ENCODE measurements around the gene NBPF12. TPM values are rescaled to one million over a fixed set of nuclear protein-coding genes. Genes with fewer than 3 reads are reported as not detected.
"Not testable (repeated sequence)": the region's sequence is repeated elsewhere in the genome, so short reads cannot be mapped to it uniquely, and the experiment has no call there.

Gene NBPF12
- 10.3 and 10.7 TPM in 2 replicates for total RNA-seq (2022)
- Bru-seq, nascent RNA: percentile 73 among the genes with signal in this experiment
- percentile 75 among the genes with signal in this experiment for BruChase-seq, experiment 1, labeled RNA remaining after a 2-hour chase
- BruChase-seq, experiment 2, labeled RNA remaining after a 6-hour chase: percentile 68 among the genes with signal in this experiment
- long read RNA-seq, partial matches to known transcripts: 2 of 13 reads
- long read RNA-seq, other reads (novel, unspliced or antisense): 11 of 13 reads

- DNase-seq: peak; percentile 92
- H3K27me3 ChIP-seq (replicated peaks; ENCODE audit: control insufficient read depth, insufficient read depth, low read length); H3K36me3 ChIP-seq (ENCODE audit: control insufficient read depth, insufficient read depth, low read length); H3K27me3 Mint-ChIP-seq (ENCODE audit: insufficient read depth, unreplicated experiment); POLR2A ChIA-PET; CTCF ChIA-PET; intact Hi-C loops (cut with micrococcal nuclease; ENCODE audit: unreplicated experiment); H3K9me3 ChIP-seq; H3K4me1 ChIP-seq; H3K9me3 Mint-ChIP-seq (ENCODE audit: unreplicated experiment); H3K4me1 Mint-ChIP-seq (ENCODE audit: low read depth, unreplicated experiment); H3K36me3 Mint-ChIP-seq (ENCODE audit: insufficient read depth, unreplicated experiment): not testable (repeated sequence)
- peak within 1 kb of the TSS; percentile 89 for H3K4me3 Mint-ChIP-seq (ENCODE audit: unreplicated experiment)
- H3K27ac Mint-ChIP-seq (ENCODE audit: unreplicated experiment): peak within 1 kb of the TSS; percentile 82
- peak within 1 kb of the TSS; percentile 73 for H3K4me3 ChIP-seq (ENCODE audit: low read depth, low read length)
- TSS peak; percentile 58 for BruUV-seq (replicated peaks)
Observed at GRCh38 chr1:146938242-146938902, at the start of gene NBPF12. NBPF12 (plus strand) TSS chr1:146938324; CDS start chr1:146960144, 21,820 bp downstream.

- H3K4me3 Mint-ChIP-seq (ENCODE audit: unreplicated experiment); H3K4me3 ChIP-seq (ENCODE audit: low read depth, low read length); DNase-seq; H3K27ac Mint-ChIP-seq (ENCODE audit: unreplicated experiment); H3K9me3 ChIP-seq; H3K36me3 Mint-ChIP-seq (ENCODE audit: insufficient read depth, unreplicated experiment); POLR2A ChIA-PET; H3K36me3 ChIP-seq (ENCODE audit: control insufficient read depth, insufficient read depth, low read length); H3K27me3 Mint-ChIP-seq (ENCODE audit: insufficient read depth, unreplicated experiment); intact Hi-C loops (cut with micrococcal nuclease; ENCODE audit: unreplicated experiment); H3K4me1 ChIP-seq; CTCF ChIA-PET; BruUV-seq (replicated peaks); H3K27me3 ChIP-seq (replicated peaks; ENCODE audit: control insufficient read depth, insufficient read depth, low read length); H3K4me1 Mint-ChIP-seq (ENCODE audit: low read depth, unreplicated experiment); H3K9me3 Mint-ChIP-seq (ENCODE audit: unreplicated experiment): not testable (repeated sequence)
Observed at GRCh38 chr1:146891355-146891754, 46.8 kb upstream of the NBPF12 start.

DNA sequence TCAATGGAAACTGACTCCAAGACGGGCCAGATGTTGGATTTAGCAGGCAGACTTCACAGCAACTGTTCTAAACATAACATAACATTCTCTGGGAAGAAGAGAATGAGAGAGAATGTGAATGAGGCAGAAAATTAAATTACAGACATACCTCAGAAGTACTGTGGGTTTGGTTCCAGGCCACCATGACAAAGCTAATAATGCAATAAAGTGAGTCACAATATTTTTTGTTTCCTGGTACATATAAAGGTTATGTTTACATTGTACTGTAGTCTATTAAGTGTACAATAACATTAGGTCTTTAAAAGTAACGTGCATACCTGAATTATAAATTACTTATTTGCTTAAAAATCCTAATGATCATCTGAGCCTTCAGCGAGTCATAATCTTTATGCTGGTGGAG lies 45.8 kb upstream of the NBPF12 start:
- CTCF ChIA-PET; H3K9me3 Mint-ChIP-seq (ENCODE audit: unreplicated experiment); H3K4me3 ChIP-seq (ENCODE audit: low read depth, low read length); H3K4me3 Mint-ChIP-seq (ENCODE audit: unreplicated experiment); H3K36me3 Mint-ChIP-seq (ENCODE audit: insufficient read depth, unreplicated experiment); H3K27me3 Mint-ChIP-seq (ENCODE audit: insufficient read depth, unreplicated experiment); intact Hi-C loops (cut with micrococcal nuclease; ENCODE audit: unreplicated experiment); H3K27ac Mint-ChIP-seq (ENCODE audit: unreplicated experiment); BruUV-seq (replicated peaks); H3K27me3 ChIP-seq (replicated peaks; ENCODE audit: control insufficient read depth, insufficient read depth, low read length); H3K4me1 Mint-ChIP-seq (ENCODE audit: low read depth, unreplicated experiment); POLR2A ChIA-PET; H3K36me3 ChIP-seq (ENCODE audit: control insufficient read depth, insufficient read depth, low read length); DNase-seq; H3K4me1 ChIP-seq; H3K9me3 ChIP-seq: not testable (repeated sequence)

DNA sequence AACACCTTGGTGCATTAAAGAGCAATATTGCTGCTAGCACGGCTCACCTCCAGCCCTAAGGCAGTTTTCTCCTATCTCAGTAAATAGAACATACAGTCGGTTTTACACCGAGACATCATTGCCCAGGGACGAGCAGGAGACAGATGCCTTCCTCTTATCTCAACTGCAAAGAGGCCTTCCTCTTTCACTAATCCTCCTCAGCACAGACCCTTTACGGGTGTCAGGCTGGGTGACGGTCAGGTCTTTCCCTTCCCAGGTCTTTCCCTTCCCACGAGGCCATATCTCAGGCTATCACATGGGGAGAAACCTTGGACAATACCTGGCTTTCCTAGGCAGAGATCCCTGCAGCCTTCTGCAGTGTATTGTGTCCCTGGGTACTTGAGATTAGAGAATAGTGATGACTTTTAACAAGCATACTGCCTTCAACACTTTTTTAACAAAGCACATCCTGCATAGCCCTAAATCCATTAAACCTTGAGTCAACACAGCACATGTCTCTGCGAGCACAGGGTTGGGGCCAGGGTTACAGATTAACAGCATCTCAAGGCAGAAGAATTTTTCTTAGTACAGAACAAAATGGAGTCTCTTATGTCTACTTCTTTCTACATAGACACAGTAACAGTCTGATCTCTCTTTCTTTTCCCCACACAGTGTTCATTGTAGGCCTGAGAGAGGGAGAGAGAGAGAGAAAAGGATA lies 30.4 kb upstream of the NBPF12 start:
- CTCF ChIA-PET; H3K9me3 ChIP-seq; POLR2A ChIA-PET; H3K36me3 Mint-ChIP-seq (ENCODE audit: insufficient read depth, unreplicated experiment); H3K9me3 Mint-ChIP-seq (ENCODE audit: unreplicated experiment); H3K4me1 Mint-ChIP-seq (ENCODE audit: low read depth, unreplicated experiment); H3K27ac Mint-ChIP-seq (ENCODE audit: unreplicated experiment); intact Hi-C loops (cut with micrococcal nuclease; ENCODE audit: unreplicated experiment); BruUV-seq (replicated peaks); H3K4me3 ChIP-seq (ENCODE audit: low read depth, low read length); H3K27me3 Mint-ChIP-seq (ENCODE audit: insufficient read depth, unreplicated experiment); H3K36me3 ChIP-seq (ENCODE audit: control insufficient read depth, insufficient read depth, low read length); H3K27me3 ChIP-seq (replicated peaks; ENCODE audit: control insufficient read depth, insufficient read depth, low read length): not testable (repeated sequence)
- H3K4me3 Mint-ChIP-seq (ENCODE audit: unreplicated experiment): peak overlapping the region; percentile 24
- H3K4me1 ChIP-seq: peaks cover 11% of the 10 kb centered on the region
- DNase-seq: peak; percentile 56 to 70

Data from Caco-2 (cell line).